Left colon (tissue), 2 donors: Measurements from ENCODE around the gene TNRC6A. TPM values are rescaled to one million over a fixed set of nuclear protein-coding genes. Genes with fewer than 3 reads are reported as not detected.
"Not testable (repeated sequence)": the region's sequence is repeated elsewhere in the genome, so short reads cannot be mapped to it uniquely, and the experiment has no call there.

Experiments
- ATAC-seq: fragments of 200-7000 bp; cut with Tn5 transposase; one replicate; pipeline ENCODE4 v1.9.1; 2020; ENCODE audit warnings: mild to moderate bottlenecking, moderate library complexity
- DNase-seq, 2 donors: peaks; one replicate each; pipeline ENCODE4 v3.0.0-alpha.2; 2020
- intact Hi-C, 2 donors: fragments of 100-400 bp; cut with DNase I in 1 of 2; cut with micrococcal nuclease in 1 of 2; formaldehyde crosslinking; loops; one replicate each; pipeline versions ENCODE4 v1.11.2 to v1.14.0; 2022; cut with DNase I, micrococcal nuclease
- total RNA-seq, 2 donors: library from RNA; stranded (reverse); fragmentation: NEBNext Ultra II Directional; extraction: Animal tissue kit (Norgen Biotek cat#: 25700); gene quantifications; one replicate each; pipeline ENCODE4 v1.2.1, GENCODE V29; 2021
- donor health status: DM: no; HTN: no; CAD: no.
- donor health status: DM: yes; HTN: yes; CAD: no.

Gene TNRC6A
- total RNA-seq, 2 donors from 2014 or later: 29.6 to 36.2 TPM

DNA sequence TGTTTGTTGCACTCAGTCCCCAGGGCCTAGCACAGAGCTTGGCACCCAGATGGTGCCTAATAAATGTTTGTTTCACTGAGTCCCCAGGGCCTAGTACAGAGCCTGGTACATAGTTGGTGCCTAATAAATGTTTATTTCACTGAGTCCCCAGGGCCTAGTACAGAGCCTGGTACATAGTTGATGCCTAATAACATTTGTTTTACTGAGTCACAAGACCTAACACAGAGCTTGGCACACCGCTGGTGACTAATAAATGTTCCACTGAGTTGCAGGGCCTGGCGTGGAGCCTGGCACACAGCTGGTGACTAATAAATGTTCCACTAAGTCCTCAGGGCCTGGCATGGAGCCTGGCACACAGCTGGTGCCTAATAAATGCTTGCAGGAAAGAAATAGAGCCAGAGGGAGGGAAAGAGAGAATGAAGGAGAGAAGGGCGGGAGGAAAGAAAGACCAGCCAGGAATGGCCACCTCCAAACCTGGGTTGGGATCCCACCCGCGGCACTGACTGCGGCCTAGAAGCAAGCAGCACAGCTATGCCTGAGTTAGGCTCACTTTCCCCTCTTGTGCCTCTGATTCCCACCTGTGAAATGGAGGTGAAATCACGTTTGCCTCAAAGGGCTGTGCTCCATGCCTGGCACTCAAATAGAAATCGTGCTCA lies 123.8 kb downstream of the TNRC6A start:
- no peak for ATAC-seq
- intact Hi-C loops: no loop called here

GRCh38 chr16:24853830-24854229 lies 124.4 kb downstream of the TNRC6A start:
- intact Hi-C loops: no loop called here
- DNase-seq (peak in 1 of 2 donors; percentile 16), ATAC-seq (peak; percentile 16)

More for the DNA sequence above, 123.8 kb downstream of the TNRC6A start:
- DNase-seq: no peak

GRCh38 chr16:24854607-24855171 lies 125.2 kb downstream of the TNRC6A start:
- no peak for ATAC-seq
- intact Hi-C loops: no loop called here
- no peak for DNase-seq

GRCh38 chr16:24855678-24856077 lies 126.2 kb downstream of the TNRC6A start:
- ATAC-seq (no peak), DNase-seq (no peak)
- intact Hi-C loops: no loop called here

GRCh38 chr16:24856871-24857270 lies 127.4 kb downstream of the TNRC6A start:
- DNase-seq, ATAC-seq, intact Hi-C loops: not testable (repeated sequence)

DNA sequence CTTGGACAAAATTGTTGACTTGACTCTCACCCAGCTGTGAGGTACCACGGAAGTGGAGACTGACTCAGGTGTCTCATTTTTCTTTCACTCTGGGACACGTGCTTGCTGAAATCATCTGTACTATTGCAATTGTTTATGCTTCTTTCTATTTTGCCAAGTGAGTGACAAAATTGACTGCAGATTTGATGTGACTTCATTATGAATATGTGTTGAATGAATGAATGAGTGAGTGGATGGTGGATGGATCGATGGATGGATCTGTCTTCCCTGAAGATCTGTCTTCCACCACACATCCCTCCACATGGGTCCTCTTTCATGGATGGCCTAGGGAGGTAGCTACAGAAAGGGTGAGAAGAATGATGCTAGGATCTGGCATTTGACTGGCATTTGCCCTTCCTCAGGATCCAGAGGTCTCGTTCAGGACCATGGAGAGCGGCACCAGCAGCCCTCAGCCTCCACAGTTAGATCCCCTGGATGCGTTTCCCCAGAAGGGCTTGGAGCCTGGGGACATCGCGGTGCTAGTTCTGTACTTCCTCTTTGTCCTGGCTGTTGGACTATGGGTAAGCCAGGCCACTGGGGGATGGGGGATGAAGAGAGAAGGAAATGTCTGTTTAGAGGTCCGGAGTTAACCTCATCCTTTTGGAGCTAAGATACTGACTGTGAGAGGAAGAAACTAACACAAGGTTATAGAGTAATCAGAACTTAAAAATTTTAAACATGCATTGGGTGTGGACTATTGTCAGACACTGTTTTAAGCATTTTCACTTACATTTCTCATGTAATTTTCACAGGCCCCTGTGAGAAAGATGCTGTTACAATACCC lies 129.0 kb downstream of the TNRC6A start:
- ATAC-seq (peak; percentile 73), DNase-seq (peak; percentile 35 to 79)
- intact Hi-C loops: no loop called here

GRCh38 chr16:24861461-24861860 lies 132.0 kb downstream of the TNRC6A start:
- intact Hi-C loops: no loop called here
- ATAC-seq: no peak

GRCh38 chr16:24863582-24864437 lies 134.4 kb downstream of the TNRC6A start:
- DNase-seq: no peak
- intact Hi-C loops: no loop called here
- no peak for ATAC-seq

More at GRCh38 chr16:24861461-24861860, 132.0 kb downstream of the TNRC6A start:
- no peak for DNase-seq

GRCh38 chr16:24869033-24869432 lies 139.6 kb downstream of the TNRC6A start:
- ATAC-seq (no peak), DNase-seq (no peak)
- intact Hi-C loops: no loop called here

DNA sequence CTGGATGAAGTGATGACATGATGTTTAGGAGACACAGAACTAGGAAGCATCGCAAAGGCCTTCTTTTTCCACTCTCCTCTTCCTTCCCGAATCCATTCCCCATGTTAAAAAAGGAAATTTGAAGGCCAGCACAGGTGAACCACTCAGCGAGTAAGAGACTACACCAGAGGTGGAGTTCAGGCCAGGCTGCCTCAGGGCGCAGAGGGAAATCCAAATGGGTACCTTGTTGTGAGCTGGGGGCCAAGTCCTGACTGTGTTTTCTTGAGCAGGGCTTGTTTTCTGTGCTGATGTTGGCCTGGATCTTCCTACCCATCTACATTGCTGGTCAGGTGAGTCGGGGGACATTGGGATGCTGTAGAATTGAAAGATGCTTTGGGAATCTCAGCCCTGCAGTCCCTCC lies 142.4 kb downstream of the TNRC6A start:
- DNase-seq (no peak), ATAC-seq (no peak)
- intact Hi-C loops: no loop called here

- DNase-seq (no peak), ATAC-seq (no peak)
- intact Hi-C loops: no loop called here
Observed at GRCh38 chr16:24873028-24873427, 143.6 kb downstream of the TNRC6A start.

- ATAC-seq: no peak
- no peak for DNase-seq
- intact Hi-C loops: no loop called here
Observed at GRCh38 chr16:24875466-24875865, 146.0 kb downstream of the TNRC6A start.

Other genes with a start within 250 kb of the TNRC6A start
- 10 to 100 TPM; 33.3 to 40.6 TPM for gene RBBP6, start 190.1 kb upstream of the TNRC6A start, total RNA-seq
- 1 to 10 TPM in 1 of 2 donors, under 1 TPM in 1; 0.31 to 2.8 TPM for gene SLC5A11, start 116.3 kb downstream of the TNRC6A start, total RNA-seq